HCT116 (cell line): ENCODE measurements around the gene IL37. TPM values are rescaled to one million over a fixed set of nuclear protein-coding genes. Genes with fewer than 3 reads are reported as not detected.

ENCODE experiments used
- ATAC-seq: fragments of 200-7000 bp; cut with Tn5 transposase; 2 replicates; pipeline ENCODE4 v1.9.1; 2020; ENCODE audit warnings: mild to moderate bottlenecking, moderate library complexity
- BruUV-seq: library from RNA; stranded (reverse); fragments of 400-500 nt; replicated peaks from 2 replicates; lab custom pipeline; 2021; lab: Mats Ljungman, UMichigan
- CTCF ChIA-PET: fragments of 300-600 bp; sonication (Branson Sonifier 250); formaldehyde crosslinking; loops from one replicate; lab custom pipeline; 2021; ENCODE audit warnings: antibody characterized with exemption; lab: Charles Lee
- POLR2A ChIA-PET: fragments of 300-600, 350-600 bp; sonication (Branson Sonifier 250); formaldehyde crosslinking; loops from one replicate; lab custom pipeline; 2021; ENCODE audit warnings: antibody characterized with exemption; lab: Charles Lee
- RAD21 ChIA-PET, 2 experiments: fragments of 300-600 bp; sonication (Branson Sonifier 250); formaldehyde crosslinking; loops; one replicate each; lab custom pipeline; 2023; ENCODE audit warnings: low total read pairs in 2 of 2; ENCODE audit not compliant: uncharacterized antibody in 2 of 2, unreplicated experiment in 2 of 2, low non-redundant PET in 1 of 2; lab: Charles Lee
- DNase-seq: peaks from one replicate; pipeline ENCODE4 v3.0.0-alpha.2; 2010; ENCODE audit warnings: low read depth, low spot score
- H2AFZ ChIP-seq: fragments of 200-600 bp; shearing (Covaris generic), sonication (generic); 2 replicates; pipeline ENCODE4 v1.6.1; 2017; ENCODE audit warnings: low read depth, mixed run types, mixed read lengths, antibody characterized with exemption, low read length; ENCODE audit not compliant: poor library complexity, severe bottlenecking
- H3K27ac ChIP-seq: 2 replicates; pipeline ENCODE4 v1.5.1; 2012; ENCODE audit warnings: low read depth, low read length
- H3K27me3 ChIP-seq: fragments of 200-600 bp; sonication (generic); 2 replicates; pipeline ENCODE4 v1.6.1; 2016; ENCODE audit warnings: mixed run types, low read length, mixed read lengths; ENCODE audit not compliant: insufficient read depth
- H3K36me3 ChIP-seq, 2 experiments: fragments of 200-500 bp in 1 of 2; fragments of 200-600 bp in 1 of 2; sonication (Bioruptor generic) in 1 of 2; sonication (generic) in 1 of 2; 2 replicates each; pipeline versions ENCODE4 v1.5.1 to v1.6.1; 2014 to 2016; ENCODE audit warnings: low read length in 2 of 2, inconsistent platforms in 1 of 2, mixed read lengths in 1 of 2, mixed run types in 1 of 2; ENCODE audit not compliant: insufficient read depth in 2 of 2, control insufficient read depth in 1 of 2
- H3K4me1 ChIP-seq, 2 experiments: fragments of 200-600 bp in 1 of 2; sonication (generic) in 1 of 2; 2 replicates each; pipeline versions ENCODE4 v1.5.1 to v1.6.1; 2012 to 2017; ENCODE audit warnings: low read length in 2 of 2, inconsistent platforms in 1 of 2, mild to moderate bottlenecking in 1 of 2, mixed read lengths in 1 of 2, mixed run types in 1 of 2, moderate library complexity in 1 of 2; ENCODE audit not compliant: insufficient read depth in 2 of 2, control insufficient read depth in 1 of 2
- H3K4me2 ChIP-seq: fragments of 200-600 bp; sonication (generic); 2 replicates; pipeline ENCODE4 v1.6.1; 2017; ENCODE audit warnings: mixed run types, low read length, mixed read lengths
- H3K4me3 ChIP-seq, 2 experiments: fragments of 200-600 bp in 1 of 2; sonication (generic) in 1 of 2; replicated peaks in 1 of 2; 2 replicates each; pipeline ENCODE4 v1.5.1; 2011 to 2016; ENCODE audit warnings: low read length in 2 of 2, control low read depth in 1 of 2, low read depth in 1 of 2, mild to moderate bottlenecking in 1 of 2, mixed read lengths in 1 of 2, mixed run types in 1 of 2
- H3K79me2 ChIP-seq: fragments of 200-600 bp; sonication (generic); 2 replicates; pipeline ENCODE4 v1.6.1; 2017; ENCODE audit warnings: mild to moderate bottlenecking, mixed run types, low read length, moderate library complexity, mixed read lengths; ENCODE audit not compliant: insufficient read depth
- H3K9ac ChIP-seq: fragments of 200-600 bp; sonication (generic); 2 replicates; pipeline ENCODE4 v1.6.1; 2016; ENCODE audit warnings: low read length, mixed read lengths
- H3K9me2 ChIP-seq: fragments of 200-600 bp; sonication (generic), shearing (Covaris generic); 2 replicates; pipeline ENCODE4 v1.6.1; 2017; ENCODE audit warnings: mixed run types, mild to moderate bottlenecking, moderate library complexity; ENCODE audit not compliant: insufficient read depth
- H3K9me3 ChIP-seq, 2 experiments: fragments of 200-500 bp in 1 of 2; fragments of 200-600 bp in 1 of 2; sonication (Bioruptor generic) in 1 of 2; sonication (generic) in 1 of 2; 2 replicates each; pipeline ENCODE4 v1.6.1; 2014 to 2017; ENCODE audit warnings: low read length in 2 of 2, mixed read lengths in 2 of 2, inconsistent platforms in 1 of 2, low read depth in 1 of 2, mild to moderate bottlenecking in 1 of 2, mixed run types in 1 of 2, moderate library complexity in 1 of 2; ENCODE audit not compliant: control insufficient read depth in 1 of 2, insufficient read depth in 1 of 2
- H4K20me1 ChIP-seq: fragments of 200-600 bp; sonication (generic), shearing (Covaris generic); 2 replicates; pipeline ENCODE4 v1.6.1; 2017; ENCODE audit warnings: mixed run types, mild to moderate bottlenecking, moderate library complexity; ENCODE audit not compliant: insufficient read depth
- CBX3 ChIP-seq: IDR thresholded peaks from 2 replicates; pipeline ENCODE4 v1.6.1; 2012; ENCODE audit warnings: low read depth
- CEBPB ChIP-seq: IDR thresholded peaks from 2 replicates; pipeline ENCODE4 v1.6.1; 2012; ENCODE audit warnings: low read depth
- EGR1 ChIP-seq: IDR thresholded peaks from 2 replicates; pipeline ENCODE4 v1.6.1; 2012; ENCODE audit warnings: low read depth
- POLR2A ChIP-seq: IDR thresholded peaks from 2 replicates; pipeline ENCODE4 v1.7.0; 2011; ENCODE audit warnings: borderline replicate concordance; ENCODE audit not compliant: insufficient read depth, insufficient read length; ENCODE audit errors: extremely low read depth
- RAD21 ChIP-seq: IDR thresholded peaks from 2 replicates; pipeline ENCODE4 v1.6.1; 2012; ENCODE audit warnings: low read depth, mild to moderate bottlenecking
- SIN3A ChIP-seq: IDR thresholded peaks from 2 replicates; pipeline ENCODE4 v1.6.1; 2012; ENCODE audit warnings: low read depth
- TCF7L2 ChIP-seq: IDR thresholded peaks from 2 replicates; pipeline ENCODE4 v1.7.0; 2011; ENCODE audit warnings: borderline replicate concordance, inconsistent platforms; ENCODE audit not compliant: insufficient read depth, insufficient read length; ENCODE audit errors: extremely low read depth
- intact Hi-C: fragments of 100-400 bp; cut with micrococcal nuclease; formaldehyde crosslinking; loops from 2 replicates; pipeline ENCODE4 v1.10.0; 2022
- total RNA-seq: library from RNA; stranded (reverse); gene quantifications from one replicate; pipeline ENCODE4 v1.2.1, GENCODE V29; 2021; ENCODE audit not compliant: unreplicated experiment
- TF ChIP-seq, protein P1 (sequence below): IDR thresholded peaks from 2 replicates; pipeline ENCODE4 v1.6.1; 2012
- TF ChIP-seq, protein P2 (sequence below), 3 experiments: fragments of 200-600 bp in 1 of 3; sonication (generic) in 1 of 3; IDR thresholded peaks in 2 of 3; conservative IDR thresholded peaks in 1 of 3; 2 replicates each; pipeline ENCODE4 v1.5.1; 2012 to 2017; ENCODE audit warnings: low read depth in 2 of 3, low read length in 2 of 3, antibody characterized with exemption in 1 of 3, borderline replicate concordance in 1 of 3, control low read depth in 1 of 3, mild to moderate bottlenecking in 1 of 3, mixed read lengths in 1 of 3, mixed run types in 1 of 3, moderate library complexity in 1 of 3; ENCODE audit not compliant: insufficient read depth in 1 of 3
- TF ChIP-seq, protein P3 (sequence below): IDR thresholded peaks from 2 replicates; pipeline ENCODE4 v1.6.1; 2011; ENCODE audit warnings: mild to moderate bottlenecking, low read length, moderate library complexity; ENCODE audit not compliant: insufficient replicate concordance; ENCODE audit errors: extremely low read depth

IL37 gene
- total RNA-seq, 1 experiment from 2014 or later, result not detected

DNA sequence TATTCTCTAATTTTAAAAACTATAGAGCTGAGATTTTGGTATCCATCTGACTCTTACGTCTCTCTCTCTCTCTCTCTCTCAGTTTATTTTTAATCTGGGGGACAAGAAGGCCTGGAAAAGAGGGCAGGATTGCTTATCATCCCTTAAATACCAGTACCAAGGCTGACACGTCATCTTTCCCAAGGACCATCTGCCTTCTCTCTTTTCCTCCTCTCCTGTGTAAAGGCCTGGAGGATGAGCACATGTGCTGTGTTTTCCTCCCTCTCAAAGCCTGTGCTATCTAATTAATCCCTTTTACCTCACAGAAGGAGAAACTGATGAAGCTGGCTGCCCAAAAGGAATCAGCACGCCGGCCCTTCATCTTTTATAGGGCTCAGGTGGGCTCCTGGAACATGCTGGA is 7.3 kb downstream of the IL37 start:
- DNase-seq, result no peak
- Histone ChIP-seq H3K36me3 (no peaks in the 10 kb centered on the region), H3K27ac (no peak overlapping the region), H3K27me3 (no peaks in the 10 kb centered on the region), H3K9me2 (no peaks in the 10 kb centered on the region), H4K20me1 (no peaks in the 10 kb centered on the region), H3K4me1 (peaks cover 0 to 9% of the 10 kb centered on the region in 2 experiments; a peak in 2 of 4 replicates), H3K9ac (no peak overlapping the region), H3K79me2 (no peaks in the 10 kb centered on the region), H3K4me3 (no peak overlapping the region), H3K9me3 (no peaks in the 10 kb centered on the region), H3K4me2 (no peak overlapping the region), H2AFZ (no peak overlapping the region)
- ChIA-PET CTCF (no interaction called here), POLR2A (no interaction called here), RAD21 (no interaction called here)
- ATAC-seq, result no peak
- TF ChIP-seq CBX3 (no peak), CEBPB (no peak), EGR1 (no peak), POLR2A (no peak), RAD21 (no peak), TCF7L2 (no peak), SIN3A (no peak)
- TF ChIP-seq, protein P1, sequence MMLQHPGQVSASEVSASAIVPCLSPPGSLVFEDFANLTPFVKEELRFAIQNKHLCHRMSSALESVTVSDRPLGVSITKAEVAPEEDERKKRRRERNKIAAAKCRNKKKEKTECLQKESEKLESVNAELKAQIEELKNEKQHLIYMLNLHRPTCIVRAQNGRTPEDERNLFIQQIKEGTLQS, result no peak
- TF ChIP-seq, protein P2, sequence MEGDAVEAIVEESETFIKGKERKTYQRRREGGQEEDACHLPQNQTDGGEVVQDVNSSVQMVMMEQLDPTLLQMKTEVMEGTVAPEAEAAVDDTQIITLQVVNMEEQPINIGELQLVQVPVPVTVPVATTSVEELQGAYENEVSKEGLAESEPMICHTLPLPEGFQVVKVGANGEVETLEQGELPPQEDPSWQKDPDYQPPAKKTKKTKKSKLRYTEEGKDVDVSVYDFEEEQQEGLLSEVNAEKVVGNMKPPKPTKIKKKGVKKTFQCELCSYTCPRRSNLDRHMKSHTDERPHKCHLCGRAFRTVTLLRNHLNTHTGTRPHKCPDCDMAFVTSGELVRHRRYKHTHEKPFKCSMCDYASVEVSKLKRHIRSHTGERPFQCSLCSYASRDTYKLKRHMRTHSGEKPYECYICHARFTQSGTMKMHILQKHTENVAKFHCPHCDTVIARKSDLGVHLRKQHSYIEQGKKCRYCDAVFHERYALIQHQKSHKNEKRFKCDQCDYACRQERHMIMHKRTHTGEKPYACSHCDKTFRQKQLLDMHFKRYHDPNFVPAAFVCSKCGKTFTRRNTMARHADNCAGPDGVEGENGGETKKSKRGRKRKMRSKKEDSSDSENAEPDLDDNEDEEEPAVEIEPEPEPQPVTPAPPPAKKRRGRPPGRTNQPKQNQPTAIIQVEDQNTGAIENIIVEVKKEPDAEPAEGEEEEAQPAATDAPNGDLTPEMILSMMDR (IDR thresholded peaks at IDR 0.05 in 2 of 3, conservative IDR thresholded peaks at IDR 0.05 in 1 of 3; ENCODE audit: borderline replicate concordance in 1 of 3, insufficient read depth in 1 of 3, low read depth in 2 of 3, low read length in 2 of 3), result no peak
- TF ChIP-seq, protein P3, sequence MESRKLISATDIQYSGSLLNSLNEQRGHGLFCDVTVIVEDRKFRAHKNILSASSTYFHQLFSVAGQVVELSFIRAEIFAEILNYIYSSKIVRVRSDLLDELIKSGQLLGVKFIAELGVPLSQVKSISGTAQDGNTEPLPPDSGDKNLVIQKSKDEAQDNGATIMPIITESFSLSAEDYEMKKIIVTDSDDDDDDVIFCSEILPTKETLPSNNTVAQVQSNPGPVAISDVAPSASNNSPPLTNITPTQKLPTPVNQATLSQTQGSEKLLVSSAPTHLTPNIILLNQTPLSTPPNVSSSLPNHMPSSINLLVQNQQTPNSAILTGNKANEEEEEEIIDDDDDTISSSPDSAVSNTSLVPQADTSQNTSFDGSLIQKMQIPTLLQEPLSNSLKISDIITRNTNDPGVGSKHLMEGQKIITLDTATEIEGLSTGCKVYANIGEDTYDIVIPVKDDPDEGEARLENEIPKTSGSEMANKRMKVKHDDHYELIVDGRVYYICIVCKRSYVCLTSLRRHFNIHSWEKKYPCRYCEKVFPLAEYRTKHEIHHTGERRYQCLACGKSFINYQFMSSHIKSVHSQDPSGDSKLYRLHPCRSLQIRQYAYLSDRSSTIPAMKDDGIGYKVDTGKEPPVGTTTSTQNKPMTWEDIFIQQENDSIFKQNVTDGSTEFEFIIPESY, result no peak
- intact Hi-C loops, result no loop called here
- no TSS peak for BruUV-seq
